HTERT RPE-1 (cell line): Measurements from ENCODE around the gene AKAP12.

Experiments
- in situ Hi-C: fragments of 300-500 bp; cut with MboI; formaldehyde crosslinking; loops from 4 replicates; pipeline ENCODE4 v1.14.3; 2020; ENCODE audit warnings: low sequenced_read_pairs

The AKAP12 gene

DNA sequence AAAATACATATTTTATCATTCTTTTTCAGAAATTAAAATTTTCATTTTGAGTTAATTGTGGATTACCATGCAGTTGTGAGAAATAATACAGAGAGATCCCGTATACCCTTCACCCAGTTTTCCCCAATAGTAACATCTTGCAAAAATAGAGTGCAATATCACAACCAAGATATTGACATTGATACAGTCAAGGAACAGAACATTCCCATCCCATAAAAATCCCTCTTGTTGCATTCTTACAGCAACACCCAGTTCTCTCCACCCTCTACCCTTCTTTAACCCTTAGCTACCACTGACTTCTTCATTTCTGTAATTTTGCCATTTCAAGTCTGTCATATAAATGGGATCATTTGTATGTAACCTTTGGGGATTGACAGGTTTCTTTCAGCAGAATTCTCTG lies 6.9 kb upstream of the AKAP12 start:
- in situ Hi-C loops, result no loop called here

DNA sequence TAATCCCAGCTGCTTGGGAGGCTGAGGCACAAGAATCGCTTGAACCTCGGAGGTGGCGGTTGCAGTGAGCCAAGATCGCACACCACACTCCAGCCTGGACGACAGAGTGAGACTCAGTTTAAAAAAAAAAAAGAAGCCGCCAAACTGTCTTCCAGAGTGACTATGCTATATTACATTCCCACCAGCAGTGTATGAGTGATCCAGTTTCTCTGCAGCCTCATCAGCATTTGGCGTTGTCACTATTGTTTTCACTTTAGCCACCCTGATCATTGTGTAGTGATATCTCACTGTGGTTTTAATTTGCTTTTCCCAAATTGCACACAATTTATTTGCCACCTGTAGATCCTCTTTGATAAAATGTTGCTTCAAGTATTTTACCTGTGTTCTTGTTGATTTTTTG lies 6.0 kb upstream of the AKAP12 start:
- in situ Hi-C loops, result no loop called here

DNA sequence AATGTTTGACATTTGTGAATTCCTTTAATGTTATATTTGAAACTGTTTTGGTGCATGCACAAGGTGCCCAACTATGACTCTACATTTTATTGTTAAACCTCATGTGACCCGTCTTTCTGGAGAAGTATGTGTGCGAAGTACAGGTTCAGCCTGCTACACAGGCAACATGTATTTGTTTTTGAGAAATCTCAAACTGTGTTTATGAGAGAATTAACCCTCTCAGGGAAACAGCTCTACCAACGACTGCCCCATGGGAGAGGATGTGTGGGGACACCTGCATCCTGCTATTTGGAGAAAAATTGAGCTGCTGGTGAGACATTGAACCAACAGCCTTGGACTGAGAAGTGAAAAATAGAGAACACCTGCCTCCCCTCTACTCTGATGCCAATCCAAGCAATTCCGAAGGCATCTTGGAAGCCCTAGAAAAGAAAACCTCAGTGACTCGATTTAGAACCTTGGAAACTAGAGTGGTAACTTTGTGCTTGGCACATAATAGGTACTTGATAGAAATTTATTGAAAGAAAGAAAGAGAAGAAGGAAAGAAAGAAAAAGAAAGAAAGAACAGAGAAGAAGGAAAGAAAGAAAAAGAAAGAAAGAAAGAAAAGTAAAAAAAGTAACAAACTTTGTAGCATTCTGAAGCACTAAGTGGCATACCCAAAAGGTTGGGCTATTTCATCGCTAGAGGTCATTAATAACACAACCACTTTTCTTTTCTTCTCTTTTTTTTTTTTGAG lies 2.9 kb upstream of the AKAP12 start:
- in situ Hi-C loops, result no loop called here

DNA sequence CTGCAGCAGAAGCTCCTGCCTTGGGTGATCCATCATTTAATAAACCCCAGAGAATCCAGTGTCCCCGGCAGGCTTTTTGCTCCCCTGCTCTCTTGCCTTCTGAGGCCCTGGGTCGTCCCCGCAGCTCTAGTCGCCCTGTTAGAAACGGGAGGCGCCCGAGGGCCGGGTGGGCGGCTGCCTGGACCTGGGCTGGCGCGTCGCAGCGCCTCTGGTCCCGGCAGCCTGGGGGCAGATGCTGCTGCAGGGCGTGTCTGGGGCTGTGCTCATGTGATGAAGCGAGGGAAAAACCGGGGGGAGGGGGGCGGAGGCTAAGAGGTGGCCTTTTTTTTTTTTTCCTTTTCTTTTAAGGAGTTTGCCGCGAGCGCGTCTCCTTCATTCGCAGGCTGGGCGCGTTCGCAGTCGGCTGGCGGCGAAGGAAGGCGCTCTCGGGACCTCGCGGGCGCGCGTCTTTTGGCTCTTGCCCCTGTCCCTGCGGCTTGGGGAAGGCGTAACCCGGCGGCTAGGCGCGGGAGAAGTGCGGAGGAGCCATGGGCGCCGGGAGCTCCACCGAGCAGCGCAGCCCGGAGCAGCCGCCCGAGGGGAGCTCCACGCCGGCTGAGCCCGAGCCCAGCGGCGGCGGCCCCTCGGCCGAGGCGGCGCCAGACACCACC lies 394 bp downstream of the AKAP12 start:
- in situ Hi-C loops, result no loop called here

DNA sequence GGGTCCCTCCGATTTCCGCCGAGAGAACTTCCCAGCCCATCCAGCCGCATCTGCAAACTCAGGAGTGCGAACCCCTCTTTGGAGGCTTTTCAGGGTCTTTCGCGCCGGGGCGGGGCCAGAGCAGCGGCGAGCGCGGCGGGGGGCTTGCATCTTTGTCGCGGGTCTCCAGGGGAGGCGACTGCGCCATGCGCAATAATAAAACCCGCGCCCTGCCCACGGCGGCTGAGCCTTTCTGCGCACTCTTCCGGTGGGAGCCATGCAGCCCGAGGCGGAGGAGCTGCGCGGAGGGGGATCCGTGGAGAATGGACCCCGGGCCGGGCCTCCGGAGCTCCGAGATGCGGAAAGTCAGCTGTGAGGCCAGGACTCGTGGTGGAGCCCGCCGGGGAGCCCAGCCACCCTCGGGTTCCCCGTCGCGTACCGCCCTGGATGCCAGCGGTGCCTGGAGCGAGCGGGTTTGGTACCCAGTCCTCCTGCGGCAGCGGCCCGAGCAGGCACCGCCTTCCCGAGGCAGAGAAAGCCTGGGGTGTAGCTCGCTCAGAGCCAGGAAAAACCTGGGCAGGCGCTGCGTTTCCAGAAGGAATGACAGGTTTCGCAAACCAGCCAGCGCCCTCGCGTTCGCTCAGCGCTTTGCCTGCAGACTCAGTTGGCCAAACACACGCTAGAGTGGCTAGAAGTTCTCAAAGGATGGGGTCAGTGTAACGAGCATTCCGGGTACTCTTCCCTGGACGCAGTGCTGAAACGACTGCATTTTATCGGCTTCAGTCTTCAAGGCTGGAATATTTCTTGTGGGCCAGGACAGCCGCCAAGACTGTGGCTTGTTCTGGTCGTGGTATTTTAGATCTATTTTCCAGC lies 1.2 kb downstream of the AKAP12 start:
- in situ Hi-C loops, result no loop called here

DNA sequence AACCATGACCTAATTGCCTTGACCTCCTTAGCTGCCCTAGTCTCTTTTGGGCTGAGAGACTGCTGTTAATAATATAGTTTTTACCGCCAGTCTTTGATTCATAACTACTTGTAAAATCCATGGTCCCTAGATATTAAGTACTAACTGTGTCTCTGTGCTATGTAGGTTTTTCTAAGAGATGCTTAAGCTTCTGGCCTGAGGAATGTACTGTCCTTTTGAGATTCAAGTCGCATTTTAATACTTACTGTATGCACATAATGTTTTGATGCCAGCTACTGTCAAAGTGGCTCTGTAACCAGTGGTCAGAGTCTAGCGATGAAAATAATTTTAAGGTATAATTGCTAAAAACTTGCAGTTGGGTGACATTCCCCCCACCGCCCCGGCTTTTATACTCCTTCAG lies 2.1 kb downstream of the AKAP12 start:
- in situ Hi-C loops, result no loop called here

DNA sequence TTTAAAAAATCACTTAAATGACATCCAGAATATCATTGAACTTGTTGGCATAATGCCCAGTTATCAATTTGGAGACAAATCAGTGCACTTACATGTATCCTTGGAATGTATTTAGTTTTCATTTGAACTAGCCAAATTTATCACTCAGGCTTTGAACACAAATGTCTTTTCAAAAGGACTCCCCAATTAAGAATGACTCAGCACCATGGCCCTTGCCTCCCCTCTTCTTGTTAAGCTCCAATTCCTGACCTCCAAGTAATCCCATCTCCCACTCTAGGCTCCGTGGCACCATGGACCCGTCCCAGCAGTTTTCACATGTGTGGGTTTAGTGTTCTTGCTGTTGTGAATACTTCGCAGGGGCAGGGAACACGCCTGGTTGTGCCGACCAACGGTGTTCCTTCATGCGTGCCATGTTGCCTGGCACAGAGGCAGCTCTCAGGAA lies 2.7 kb downstream of the AKAP12 start:
- in situ Hi-C loops, result no loop called here

DNA sequence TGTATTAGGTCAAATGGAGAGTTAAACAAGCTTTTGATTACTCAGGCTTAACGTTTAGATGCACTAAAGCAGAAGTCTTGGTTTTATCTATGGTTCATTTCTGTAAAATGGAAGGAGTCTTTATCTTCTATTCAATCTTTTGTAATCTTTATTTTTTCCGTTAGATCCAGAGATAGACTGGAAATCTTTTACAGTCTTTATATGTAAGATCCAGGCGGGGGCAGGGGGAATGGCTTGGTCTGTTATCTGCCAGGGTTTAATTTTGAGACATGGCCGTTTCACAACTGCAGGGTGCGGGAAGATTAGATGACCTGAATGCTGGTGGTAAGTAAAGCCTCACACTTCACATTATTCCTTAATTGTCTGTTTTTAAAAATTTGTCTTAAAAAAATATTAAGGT lies 3.7 kb downstream of the AKAP12 start:
- in situ Hi-C loops, result no loop called here

DNA sequence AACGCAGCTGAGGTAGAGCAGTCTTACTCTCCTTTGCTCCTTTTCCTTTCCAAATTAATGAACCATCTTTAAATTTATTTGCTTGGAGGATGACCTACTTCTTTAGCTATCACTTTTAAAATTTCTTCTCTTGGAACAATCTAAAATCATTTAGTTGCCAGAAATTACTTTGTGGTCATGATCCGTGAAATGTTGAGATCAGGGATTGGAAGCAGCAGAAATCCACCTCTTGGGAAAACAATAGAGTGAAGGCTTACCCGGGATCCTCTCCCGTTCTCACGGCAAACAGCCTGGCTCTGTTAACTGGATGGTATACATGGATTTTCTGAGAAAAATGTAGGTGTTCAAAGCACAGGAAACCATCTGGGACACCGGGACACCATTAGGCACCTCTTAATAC lies 7.7 kb downstream of the AKAP12 start:
- in situ Hi-C loops, result no loop called here

DNA sequence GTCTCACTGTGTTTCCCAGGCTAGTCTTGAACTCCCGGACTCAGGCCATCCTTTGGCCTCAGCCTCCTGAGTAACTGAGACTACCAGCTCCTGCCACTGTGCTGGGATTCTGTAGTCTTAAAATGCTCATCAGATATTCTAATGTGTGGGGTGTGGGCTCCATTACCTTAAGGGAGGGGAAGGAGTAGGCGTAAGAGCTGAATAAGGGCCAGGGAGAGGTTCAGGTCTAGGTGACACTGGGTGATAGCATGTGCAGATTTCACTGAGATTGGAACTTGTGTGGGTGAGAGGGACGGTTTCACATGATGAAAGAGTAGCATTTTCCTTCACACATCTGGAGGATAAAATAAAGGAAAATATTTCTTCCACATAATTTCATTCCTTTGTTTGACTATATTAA lies 8.5 kb downstream of the AKAP12 start:
- in situ Hi-C loops, result no loop called here

DNA sequence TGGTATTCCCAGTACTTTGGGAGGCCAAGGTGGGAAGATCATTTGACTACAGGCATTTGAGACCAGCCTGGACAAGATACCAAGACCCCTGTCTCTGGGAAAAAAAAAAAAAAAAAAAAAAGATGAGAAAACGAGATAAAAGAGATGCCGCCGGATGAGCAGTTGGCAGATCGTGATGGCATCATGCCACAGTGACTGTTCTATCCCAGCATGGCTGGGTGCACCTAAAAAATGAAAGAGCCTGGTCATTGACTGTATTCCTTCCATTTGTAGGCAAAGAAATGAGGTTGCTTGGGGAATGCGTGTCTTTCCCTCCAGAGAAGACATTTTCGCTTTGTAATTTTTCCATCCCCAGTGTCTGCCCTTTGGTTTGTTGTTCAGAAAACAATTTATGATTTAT lies 12.9 kb downstream of the AKAP12 start:
- in situ Hi-C loops, result no loop called here

DNA sequence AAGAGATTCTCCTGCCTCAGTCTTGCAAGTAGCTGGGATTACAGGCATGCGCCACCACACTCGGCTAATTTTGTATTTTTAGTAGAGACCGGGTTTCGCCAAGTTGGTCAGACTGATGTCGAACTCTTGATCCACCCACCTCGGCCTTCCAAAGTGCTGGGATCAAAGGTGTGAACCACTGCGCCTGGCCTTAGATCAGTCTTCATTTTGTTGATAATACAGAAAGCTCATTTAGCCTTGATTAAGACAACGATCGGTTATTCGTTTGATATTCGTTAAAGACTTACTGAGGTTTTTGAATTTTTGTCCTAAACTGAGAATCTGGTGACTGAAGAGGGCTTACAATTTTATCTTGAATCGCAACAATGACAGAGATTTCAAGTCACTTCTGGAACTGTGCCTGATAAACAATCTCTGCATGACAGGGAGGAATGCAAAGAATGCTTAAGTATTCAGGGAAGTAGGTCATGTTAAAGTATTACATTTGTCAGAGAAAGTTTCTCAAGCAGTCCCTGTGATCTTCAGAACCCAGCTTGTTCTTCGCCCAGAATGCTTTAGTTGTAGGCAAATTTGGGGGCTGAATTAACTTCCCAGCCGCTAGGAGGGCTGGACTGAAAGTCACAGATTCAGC lies 14.8 kb downstream of the AKAP12 start:
- in situ Hi-C loops, result no loop called here

DNA sequence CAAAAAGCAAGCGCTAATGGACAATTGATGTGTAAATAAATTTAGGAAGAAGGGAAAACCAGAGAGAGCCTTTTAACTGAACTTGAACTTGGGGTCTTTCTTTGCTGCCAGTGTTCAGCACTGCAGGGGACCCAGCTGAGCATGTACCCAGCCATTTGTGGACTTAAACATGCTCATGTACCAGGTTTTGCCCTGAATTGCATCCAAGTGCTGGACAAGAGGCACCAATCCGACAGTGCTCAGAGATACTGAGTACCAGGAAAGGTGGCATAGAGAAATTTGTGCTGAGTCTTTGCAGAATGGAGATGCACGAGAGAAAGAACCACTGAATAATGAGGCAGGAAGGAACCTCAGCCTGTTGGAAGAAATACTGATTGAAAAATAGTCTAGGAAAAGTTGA lies 16.0 kb downstream of the AKAP12 start:
- in situ Hi-C loops, result no loop called here

DNA sequence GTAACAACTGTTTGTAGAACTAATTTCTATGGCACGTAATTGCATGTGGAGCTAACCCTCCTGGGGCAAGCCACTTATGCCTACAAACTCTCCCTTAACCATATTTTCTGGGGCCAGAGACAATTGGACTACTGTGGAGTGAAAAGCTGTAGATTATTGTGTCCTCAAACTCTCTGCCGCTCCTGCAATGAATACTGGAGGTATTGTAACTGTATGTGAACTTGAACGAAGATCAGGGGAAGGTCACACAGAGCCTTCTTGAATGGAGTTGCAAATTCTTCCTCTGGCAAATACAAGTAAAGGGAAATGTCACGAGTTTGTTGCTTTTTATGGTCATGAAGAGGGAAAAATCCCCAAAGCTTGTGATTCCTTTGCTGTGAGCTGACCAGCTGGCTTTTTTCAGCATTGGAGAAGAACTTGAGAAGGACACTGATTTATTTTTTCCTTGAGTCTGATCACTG lies 18.2 kb downstream of the AKAP12 start:
- in situ Hi-C loops, result no loop called here

DNA sequence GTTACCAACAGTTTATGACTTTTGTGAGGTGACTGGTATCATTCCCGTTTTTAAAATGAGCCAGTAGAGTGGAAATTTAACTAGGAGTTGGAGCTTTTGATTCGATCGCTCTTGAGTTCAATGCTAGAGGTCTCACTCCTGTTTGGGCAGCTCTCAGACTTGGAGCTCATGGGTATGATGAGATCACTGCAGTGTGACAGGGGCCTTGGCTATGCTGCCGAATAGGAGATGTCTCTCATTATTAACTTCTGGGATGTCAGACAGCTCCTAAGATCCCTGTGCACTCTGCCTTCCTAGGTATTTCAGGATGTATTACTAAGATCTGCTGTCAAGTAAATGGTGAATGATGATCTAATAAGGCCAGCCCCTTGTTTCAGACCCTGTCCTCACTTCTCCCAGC lies 20.4 kb downstream of the AKAP12 start:
- in situ Hi-C loops, result no loop called here

DNA sequence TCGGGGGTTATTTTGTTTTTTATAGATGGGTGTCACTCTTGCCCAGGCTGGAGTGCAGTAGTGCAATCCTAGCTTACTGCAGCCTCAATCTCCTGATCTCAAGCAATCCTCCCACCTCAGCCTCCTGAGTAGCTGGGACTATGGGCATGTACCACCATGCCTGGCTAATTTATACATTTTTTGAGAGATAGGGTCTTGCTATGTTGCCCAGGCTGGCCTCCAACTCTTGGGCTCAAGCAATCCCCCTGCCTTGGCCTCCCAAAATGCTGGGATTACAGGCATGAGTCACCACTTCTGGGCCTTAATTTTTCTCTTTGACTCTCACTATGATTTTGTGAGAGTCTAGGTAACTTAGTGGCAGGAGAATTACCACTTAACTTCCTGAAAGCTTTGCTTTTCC lies 23.3 kb downstream of the AKAP12 start:
- in situ Hi-C loops, result no loop called here

DNA sequence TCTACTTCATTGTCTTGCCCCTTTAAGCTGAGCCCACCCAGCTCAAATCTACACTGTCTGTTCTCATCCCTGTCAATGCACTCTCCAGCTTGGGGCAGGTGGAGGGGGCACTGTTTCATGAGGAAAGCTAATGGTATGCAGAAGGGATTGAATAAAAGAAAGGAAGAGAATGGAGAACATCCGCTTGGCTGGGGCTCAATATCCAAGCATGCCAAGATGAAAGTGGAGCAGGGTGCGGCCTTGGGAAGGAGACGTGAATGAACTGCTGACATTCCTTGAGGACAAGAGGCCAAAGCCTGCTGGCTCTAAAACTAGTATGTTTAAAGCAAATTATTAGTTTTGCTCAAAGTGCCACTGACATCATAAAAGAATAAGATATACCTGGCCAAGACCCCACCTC lies 24.2 kb downstream of the AKAP12 start:
- in situ Hi-C loops, result no loop called here

DNA sequence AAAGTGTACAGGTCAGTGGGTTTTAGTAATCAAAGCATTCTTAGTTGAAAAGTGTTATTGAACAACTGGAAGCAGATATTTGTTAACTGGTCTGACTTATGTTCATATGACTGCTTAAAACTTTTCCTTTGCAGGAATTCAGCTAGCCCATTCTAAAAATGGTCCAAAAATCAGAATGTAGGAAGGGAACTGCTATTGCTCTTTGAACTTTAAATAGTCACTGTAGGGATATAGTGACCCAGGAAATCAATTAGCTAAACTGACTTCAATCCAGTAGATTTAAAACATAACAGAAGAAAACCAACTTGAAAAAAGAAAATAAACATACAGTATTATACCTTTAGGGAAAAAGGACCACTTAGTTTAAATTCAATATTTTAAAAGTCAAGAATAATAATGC lies 25.5 kb downstream of the AKAP12 start:
- in situ Hi-C loops, result no loop called here

DNA sequence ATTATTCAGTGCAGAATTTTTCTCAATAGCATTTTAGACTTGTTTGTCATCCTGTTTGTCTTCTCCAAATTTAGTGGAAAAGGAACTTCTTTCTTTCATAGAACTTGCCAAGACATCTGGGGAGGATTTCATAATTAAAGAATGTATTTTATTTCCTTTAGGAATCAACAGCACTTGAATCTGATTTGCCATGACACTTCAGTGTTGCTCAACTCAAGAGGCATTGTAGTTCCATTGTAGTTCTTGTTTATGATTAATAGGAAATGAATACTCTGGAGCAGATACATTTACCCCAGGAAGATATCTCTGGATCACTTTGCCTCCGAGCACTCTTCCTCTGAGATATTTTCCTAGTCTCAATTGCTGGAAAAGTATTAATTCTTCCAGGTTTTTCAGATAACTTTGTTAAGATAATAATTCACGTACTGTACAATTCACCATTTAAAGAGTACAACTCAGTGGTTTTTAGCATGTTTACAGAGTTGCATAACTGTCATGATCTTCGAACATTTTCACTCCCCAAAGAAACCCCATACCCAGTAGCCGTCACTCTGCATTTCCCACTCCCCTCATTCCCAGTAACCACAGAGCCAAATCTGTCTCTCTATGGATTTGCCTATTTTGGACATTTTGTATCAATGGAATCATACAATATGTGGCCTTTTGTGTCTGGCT lies 29.7 kb downstream of the AKAP12 start:
- in situ Hi-C loops, result no loop called here

DNA sequence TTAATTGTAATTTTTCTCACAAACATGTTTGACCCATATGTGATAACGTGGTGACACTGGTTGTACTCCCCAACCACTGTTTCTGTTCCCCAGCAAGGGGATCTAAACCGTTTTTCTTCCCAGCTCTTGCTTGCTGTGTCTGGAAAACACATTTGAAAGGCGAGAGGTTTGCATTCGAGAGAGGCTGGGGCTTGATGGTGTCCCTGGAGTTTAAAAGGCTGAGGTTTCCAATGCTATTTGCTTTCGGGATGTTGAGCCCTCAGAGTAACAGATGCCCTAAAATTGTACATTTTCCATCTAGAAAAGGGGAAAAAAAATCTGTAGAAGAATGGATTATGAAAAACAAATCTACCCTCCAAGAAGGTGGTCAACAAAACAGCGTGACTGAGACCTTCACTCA lies 35.4 kb downstream of the AKAP12 start:
- in situ Hi-C loops, result no loop called here

DNA sequence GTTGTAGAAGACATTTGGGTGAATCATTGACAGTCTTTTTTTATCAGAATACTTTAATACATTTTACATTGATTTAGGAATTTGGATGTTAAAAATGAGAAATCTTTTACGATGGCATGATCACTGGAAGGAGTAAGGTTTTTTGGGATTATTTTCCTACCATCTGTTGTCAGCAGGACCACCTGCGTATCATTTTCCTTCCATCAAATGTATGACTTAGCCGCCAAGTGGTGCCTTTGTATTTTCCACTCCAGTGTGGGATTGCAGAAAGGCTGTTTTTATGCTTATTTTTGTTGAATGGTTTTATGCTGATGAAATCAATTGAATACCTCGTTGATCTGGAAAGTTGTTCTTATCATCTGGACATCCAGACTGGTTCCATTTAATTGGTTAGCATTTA lies 35.8 kb downstream of the AKAP12 start:
- in situ Hi-C loops, result no loop called here
